B cell (primary cell): ENCODE data around the gene CTBS. TPM values are rescaled to one million over a fixed set of nuclear protein-coding genes. Genes with fewer than 3 reads are reported as not detected.

Source experiments
- ATAC-seq: fragments of 200-7000 bp; cut with Tn5 transposase; one replicate; pipeline ENCODE4 v1.10.0; 2021; ENCODE audit warnings: low read depth, mild to moderate bottlenecking, moderate number of reproducible peaks, moderate library complexity
- CTCF ChIA-PET: fragments of 350-600 bp; sonication (Branson Sonifier 250); formaldehyde crosslinking; loops from one replicate; lab custom pipeline; 2021; ENCODE audit warnings: antibody characterized with exemption, inconsistent platforms; lab: Charles Lee
- POLR2A ChIA-PET: fragments of 350-600 bp; sonication (Branson Sonifier 250); formaldehyde crosslinking; loops from one replicate; lab custom pipeline; 2021; ENCODE audit warnings: antibody characterized with exemption; lab: Charles Lee
- DNase-seq: peaks from one replicate; pipeline ENCODE4 v3.0.0; 2013
- H2AFZ ChIP-seq: 2 replicates; pipeline ENCODE4 v1.6.1; 2012; ENCODE audit warnings: mild to moderate bottlenecking, low read depth, low read length; ENCODE audit not compliant: insufficient read depth, poor library complexity, severe bottlenecking
- H3K27ac ChIP-seq, 2 donors: 1 replicate in 1 of 2; 2 replicates in 1 of 2; pipeline ENCODE4 v1.5.1; 2012 to 2013; ENCODE audit warnings: low read length in 2 of 2, mild to moderate bottlenecking in 2 of 2, moderate library complexity in 1 of 2
- H3K27me3 ChIP-seq, 4 experiments: fragments of 200-600 bp in 1 of 4; sonication (generic) in 1 of 4; replicated peaks in 1 of 4; 1 replicate in 2 of 4; 2 replicates in 2 of 4; pipeline versions ENCODE4 v1.6.1 to v1.7.0; 2013 to 2016; ENCODE audit warnings: low read length in 3 of 4, mild to moderate bottlenecking in 2 of 4, mixed read lengths in 1 of 4, moderate library complexity in 1 of 4; ENCODE audit not compliant: insufficient read depth in 4 of 4, control insufficient read depth in 3 of 4; ENCODE audit errors: control extremely low read depth in 1 of 4
- H3K36me3 ChIP-seq, 2 experiments: replicated peaks in 1 of 2; 1 replicate in 1 of 2; 2 replicates in 1 of 2; pipeline versions ENCODE4 v1.6.1 to v1.7.1; 2013; ENCODE audit warnings: low read length in 1 of 2; ENCODE audit not compliant: insufficient read depth in 2 of 2, control insufficient read depth in 1 of 2; ENCODE audit errors: control extremely low read depth in 1 of 2, extremely low read depth in 1 of 2
- H3K4me1 ChIP-seq, 2 donors: fragments of 200-600 bp in 1 of 2; sonication (generic) in 1 of 2; 1 replicate in 1 of 2; 2 replicates in 1 of 2; pipeline versions ENCODE4 v1.5.1 to v1.6.1; 2013 to 2017; ENCODE audit warnings: low read length in 2 of 2; ENCODE audit not compliant: control insufficient read depth in 2 of 2, insufficient read depth in 2 of 2
- H3K4me2 ChIP-seq: replicated peaks from 2 replicates; pipeline ENCODE3; 2012; ENCODE audit warnings: mild to moderate bottlenecking, low read depth, low read length; ENCODE audit not compliant: poor library complexity, severe bottlenecking
- H3K4me3 ChIP-seq, 5 experiments: fragments of 200-600 bp in 1 of 5; sonication (generic) in 1 of 5; 1 replicate in 3 of 5; 2 replicates in 2 of 5; pipeline versions ENCODE4 v1.5.1 to v1.7.0; 2011 to 2016; ENCODE audit warnings: low read length in 4 of 5, mild to moderate bottlenecking in 4 of 5, low read depth in 2 of 5, control low read depth in 1 of 5, moderate library complexity in 1 of 5; ENCODE audit not compliant: insufficient read depth in 1 of 5; ENCODE audit errors: control extremely low read depth in 1 of 5, extremely low read depth in 1 of 5
- H3K79me2 ChIP-seq: fragments of 200-600 bp; sonication (generic); one replicate; pipeline ENCODE4 v1.6.0; 2016; ENCODE audit warnings: low read length; ENCODE audit not compliant: control insufficient read depth, insufficient read depth
- H3K9ac ChIP-seq: fragments of 200-600 bp; sonication (generic); 2 replicates; pipeline ENCODE4 v1.6.1; 2017; ENCODE audit warnings: mild to moderate bottlenecking, low read length, moderate library complexity
- H3K9me3 ChIP-seq, 3 donors: one replicate each; pipeline versions ENCODE4 v1.6.1 to v1.7.1; 2013; ENCODE audit warnings: low read length in 2 of 3; ENCODE audit not compliant: control insufficient read depth in 2 of 3, insufficient read depth in 1 of 3; ENCODE audit errors: control extremely low read depth in 1 of 3
- H4K20me1 ChIP-seq: 2 replicates; pipeline ENCODE4 v1.6.0; 2012; ENCODE audit warnings: mild to moderate bottlenecking, low read length; ENCODE audit not compliant: insufficient read depth, control insufficient read depth, poor library complexity, severe bottlenecking
- H3K27ac Mint-ChIP-seq: one replicate; pipeline ENCODE4 v1.8.0; 2021; ENCODE audit warnings: mixed read lengths
- H3K27me3 Mint-ChIP-seq: one replicate; pipeline ENCODE4 v1.8.0; 2021; ENCODE audit warnings: mixed read lengths
- H3K4me1 Mint-ChIP-seq: one replicate; pipeline ENCODE4 v1.8.0; 2021; ENCODE audit warnings: mixed read lengths
- H3K4me3 Mint-ChIP-seq: one replicate; pipeline ENCODE4 v1.8.0; 2021; ENCODE audit warnings: mixed read lengths
- H3K9me3 Mint-ChIP-seq: one replicate; pipeline ENCODE4 v1.8.0; 2022; ENCODE audit warnings: mixed read lengths; ENCODE audit not compliant: insufficient read depth
- EZH2 ChIP-seq: IDR thresholded peaks from 2 replicates; pipeline ENCODE4 v1.6.1; 2012; ENCODE audit warnings: borderline replicate concordance, low read depth, mild to moderate bottlenecking, moderate library complexity, low read length; ENCODE audit not compliant: insufficient read depth, poor library complexity, severe bottlenecking
- WGBS: methylation state at CpG from one replicate; pipeline ENCODE4 v1.1.5; 2013; ENCODE audit warnings: missing lambda C conversion rate; ENCODE audit not compliant: insufficient coverage; 5-methylcytosine and 5-hydroxymethylcytosine counted together
- intact Hi-C: fragments of 100-400 bp; cut with micrococcal nuclease; formaldehyde crosslinking; loops from one replicate; pipeline ENCODE4 v1.10.0; 2022
- polyA plus RNA-seq: library from polyadenylated mRNA; depleted of rRNA; stranded (reverse); fragments of >200 nt; gene quantifications from 2 replicates; pipeline ENCODE4 v1.2.3, GENCODE V29; 2012
- total RNA-seq, 2 donors: library from RNA; stranded (reverse); fragments of 120-200 nt in 1 of 2; gene quantifications; 1 replicate in 1 of 2; 2 replicates in 1 of 2; pipeline versions ENCODE4 v1.2.3 to v1.2.4, GENCODE V29; 2013 to 2022
- TF ChIP-seq, protein P1 (sequence below): fragments of 200-600 bp; IDR thresholded peaks from one replicate; pipeline ENCODE4 v1.8.0; 2022; ENCODE audit warnings: antibody characterized with exemption, mild to moderate bottlenecking

Gene CTBS
- total and polyA plus RNA-seq, 2 donors (not counting 1 experiment from before 2014, with no cell fraction given) = 13.6 to 19.1 TPM

DNA sequence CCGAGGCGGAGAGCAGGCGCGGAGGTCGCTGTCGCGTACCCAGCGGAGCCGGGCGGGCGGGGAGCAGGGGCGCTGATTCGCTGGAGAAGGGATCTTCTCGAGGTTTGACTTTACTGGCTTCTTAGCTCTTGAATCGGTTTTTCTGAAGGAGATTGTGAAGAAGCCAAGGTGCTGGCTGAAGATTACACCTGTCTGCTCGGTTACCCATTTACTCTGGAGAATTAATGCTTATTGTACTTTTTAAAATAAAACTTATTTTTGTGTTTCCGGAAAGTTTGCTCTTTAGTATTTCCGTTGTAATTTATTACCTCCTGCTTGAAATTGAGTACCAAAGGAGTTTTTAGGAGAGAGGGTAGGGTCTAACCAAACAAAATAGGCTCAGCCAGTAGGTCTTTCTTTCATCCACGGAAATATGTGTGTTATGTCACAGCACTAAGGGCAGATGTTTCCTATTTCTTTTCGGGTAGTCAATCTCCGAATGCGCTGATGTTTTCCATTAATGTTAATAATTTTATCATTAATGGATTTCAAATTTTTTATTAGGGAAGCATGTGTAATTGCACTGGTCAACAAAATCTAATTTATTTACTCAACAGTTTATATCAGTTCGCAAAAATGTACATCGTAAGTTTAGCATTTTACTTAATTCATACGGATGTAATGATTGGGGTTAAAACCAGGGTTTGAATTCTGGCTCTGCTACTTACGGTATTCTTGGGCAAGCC lies 67.3 kb downstream of the CTBS start:
- DNase-seq = no peak
- peak overlapping the region; percentile 84 for H2AFZ ChIP-seq
- no peaks in the 10 kb centered on the region for H3K27me3 ChIP-seq
- Mint-ChIP-seq H3K27ac (peak overlapping the region; percentile 98), H3K4me3 (peak overlapping the region; percentile 95), H3K4me1 (peaks cover 29% of the 10 kb centered on the region), H3K27me3 (no peaks in the 10 kb centered on the region), H3K9me3 (no peaks in the 10 kb centered on the region)
- intact Hi-C loops = loop anchor here (1.0 to 10.0 kb wide), 11 partner anchors 28 to 770 kb away; partner anchors contain the start of genes BCL10, CTBS, PRKACB and RPF1
- WGBS = 0% methylated on average over 16 of the region's 26 CpGs
- peaks cover 0 to 7% (median 1%) of the 10 kb centered on the region in 3 donors for H3K9me3 ChIP-seq
- peak overlapping the region; percentile 82 to 98 (median 90) for H3K4me3 ChIP-seq
- H4K20me1 ChIP-seq = peaks cover 7% of the 10 kb centered on the region
- CTCF ChIA-PET = interaction anchor here (1.1 to 2.2 kb wide), 4 partner anchors 28 to 365 kb away, joined by 4 to 11 read pairs (median 4); partner anchors contain the start of gene CTBS
- TF ChIP-seq, protein P1, sequence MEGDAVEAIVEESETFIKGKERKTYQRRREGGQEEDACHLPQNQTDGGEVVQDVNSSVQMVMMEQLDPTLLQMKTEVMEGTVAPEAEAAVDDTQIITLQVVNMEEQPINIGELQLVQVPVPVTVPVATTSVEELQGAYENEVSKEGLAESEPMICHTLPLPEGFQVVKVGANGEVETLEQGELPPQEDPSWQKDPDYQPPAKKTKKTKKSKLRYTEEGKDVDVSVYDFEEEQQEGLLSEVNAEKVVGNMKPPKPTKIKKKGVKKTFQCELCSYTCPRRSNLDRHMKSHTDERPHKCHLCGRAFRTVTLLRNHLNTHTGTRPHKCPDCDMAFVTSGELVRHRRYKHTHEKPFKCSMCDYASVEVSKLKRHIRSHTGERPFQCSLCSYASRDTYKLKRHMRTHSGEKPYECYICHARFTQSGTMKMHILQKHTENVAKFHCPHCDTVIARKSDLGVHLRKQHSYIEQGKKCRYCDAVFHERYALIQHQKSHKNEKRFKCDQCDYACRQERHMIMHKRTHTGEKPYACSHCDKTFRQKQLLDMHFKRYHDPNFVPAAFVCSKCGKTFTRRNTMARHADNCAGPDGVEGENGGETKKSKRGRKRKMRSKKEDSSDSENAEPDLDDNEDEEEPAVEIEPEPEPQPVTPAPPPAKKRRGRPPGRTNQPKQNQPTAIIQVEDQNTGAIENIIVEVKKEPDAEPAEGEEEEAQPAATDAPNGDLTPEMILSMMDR = no peak
- TF ChIP-seq EZH2 = no peak
- POLR2A ChIA-PET = interaction anchor here (0.6 to 2.7 kb wide), 6 partner anchors 27 to 769 kb away, joined by 3 to 41 read pairs (median 8); partner anchors contain the start of genes BCL10, CTBS, PRKACB and RPF1
- ATAC-seq = no peak
- H3K4me2 ChIP-seq = peak overlapping the region; percentile 84
- peaks cover 38% of the 10 kb centered on the region for H3K79me2 ChIP-seq
- H3K27ac ChIP-seq = peak overlapping the region; percentile 82 to 89
- peaks cover 23 to 27% of the 10 kb centered on the region in 2 donors for H3K4me1 ChIP-seq
- H3K36me3 ChIP-seq = no peaks in the 10 kb centered on the region
- peak overlapping the region; percentile 73 for H3K9ac ChIP-seq
